RWPE2 (cell line): ENCODE data around the gene RNF2.
A peak's percentile ranks its signal among the peaks of the same experiment; 100 is the strongest.

ENCODE experiments used
- ATAC-seq: fragments of 200-7000 bp; cut with Tn5 transposase; 3 replicates; pipeline ENCODE4 v1.9.1; 2021; ENCODE audit warnings: low read depth
- DNase-seq: peaks from one replicate; pipeline ENCODE4 v3.0.0-alpha.2; 2020; ENCODE audit warnings: low spot score
- H3K27ac ChIP-seq: fragments of 450-650 bp; 2 replicates; pipeline ENCODE4 v1.5.1; 2017; ENCODE audit warnings: mild to moderate bottlenecking; ENCODE audit not compliant: poor library complexity, severe bottlenecking
- H3K27me3 ChIP-seq: fragments of 250-450 bp; sonication (Bioruptor Pico); 2 replicates; pipeline ENCODE4 v1.5.1; 2021; ENCODE audit warnings: mild to moderate bottlenecking, moderate library complexity; ENCODE audit not compliant: insufficient read depth, poor library complexity, severe bottlenecking
- H3K36me3 ChIP-seq: fragments of 250-450 bp; sonication (Bioruptor Pico); 2 replicates; pipeline ENCODE4 v1.5.1; 2020; ENCODE audit warnings: low read depth, mild to moderate bottlenecking, moderate library complexity
- H3K4me1 ChIP-seq: fragments of 250-450 bp; sonication (Bioruptor Pico); 2 replicates; pipeline ENCODE4 v1.5.1; 2021; ENCODE audit warnings: mild to moderate bottlenecking, moderate library complexity; ENCODE audit not compliant: insufficient read depth, poor library complexity, severe bottlenecking
- H3K4me3 ChIP-seq: fragments of 250-450 bp; sonication (Bioruptor Pico); 2 replicates; pipeline ENCODE4 v1.5.1; 2021; ENCODE audit warnings: mild to moderate bottlenecking, moderate library complexity; ENCODE audit not compliant: severe bottlenecking
- H3K9me3 ChIP-seq: fragments of 250-450 bp; sonication (Bioruptor Pico); 2 replicates; pipeline ENCODE4 v1.5.1; 2021; ENCODE audit warnings: mild to moderate bottlenecking, moderate library complexity; ENCODE audit not compliant: severe bottlenecking
- CTCF ChIP-seq: fragments of 450-650 bp; IDR thresholded peaks from one replicate; pipeline ENCODE4 v1.5.1; 2017; ENCODE audit warnings: mild to moderate bottlenecking, moderate library complexity; ENCODE audit not compliant: poor library complexity, severe bottlenecking

RNF2 gene

GRCh38 chr1:185015631-185016030 is 29.7 kb upstream of the RNF2 start:
- no peak for ATAC-seq
- H3K27me3 ChIP-seq = no peaks in the 10 kb centered on the region
- DNase-seq = no peak
- H3K9me3 ChIP-seq = no peaks in the 10 kb centered on the region
- no peak for TF ChIP-seq CTCF
- H3K4me3 ChIP-seq = no peak overlapping the region
- H3K4me1 ChIP-seq = peaks cover 10% of the 10 kb centered on the region
- no peaks in the 10 kb centered on the region for H3K36me3 ChIP-seq
- H3K27ac ChIP-seq = no peak overlapping the region

DNA sequence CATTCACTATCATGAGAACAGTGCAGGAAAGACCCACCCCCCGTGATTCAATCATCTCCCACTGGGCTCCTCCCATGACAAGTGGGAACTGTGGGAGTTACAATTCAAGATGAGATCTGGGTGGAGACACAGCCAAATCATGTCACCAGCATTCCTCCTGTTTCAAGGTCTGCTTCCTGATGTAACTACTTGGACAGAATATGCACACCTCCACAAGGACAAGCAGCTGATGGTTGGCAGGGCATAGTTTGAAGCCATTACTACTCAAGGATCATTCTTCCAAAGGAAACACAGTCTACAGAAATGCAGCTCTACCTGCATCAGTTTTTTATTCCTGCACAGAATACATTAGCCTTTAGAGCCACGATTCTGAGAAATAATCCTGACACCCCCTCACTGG is 28.5 kb upstream of the RNF2 start:
- ATAC-seq = no peak

DNA sequence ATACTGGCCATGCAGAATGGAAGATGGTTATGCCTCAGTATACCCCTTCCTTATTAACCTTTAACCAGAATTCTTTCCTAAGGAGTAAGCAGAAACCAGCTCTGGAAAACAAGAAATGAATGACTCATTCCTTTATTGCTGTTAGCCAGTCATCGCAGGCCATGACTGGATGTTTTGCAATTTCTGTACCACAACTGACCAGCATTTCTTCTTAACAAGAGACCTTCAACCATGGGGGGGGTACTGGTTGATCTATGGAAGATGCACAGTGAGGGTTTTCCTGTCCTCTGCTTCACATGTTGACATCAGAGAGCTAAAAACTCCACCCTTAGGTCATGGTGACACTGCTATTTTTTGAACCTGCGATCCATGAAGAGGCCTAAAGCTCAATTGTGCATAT is 28.0 kb upstream of the RNF2 start:
- peaks cover 10% of the 10 kb centered on the region for H3K4me1 ChIP-seq
- no peak overlapping the region for H3K4me3 ChIP-seq
- ATAC-seq = peak; percentile 89
- TF ChIP-seq CTCF = no peak
- H3K27ac ChIP-seq = no peak overlapping the region
- H3K9me3 ChIP-seq = no peaks in the 10 kb centered on the region
- no peaks in the 10 kb centered on the region for H3K27me3 ChIP-seq
- DNase-seq = no peak
- no peaks in the 10 kb centered on the region for H3K36me3 ChIP-seq

More for the DNA sequence above, 28.5 kb upstream of the RNF2 start:
- H3K36me3 ChIP-seq = no peaks in the 10 kb centered on the region
- no peaks in the 10 kb centered on the region for H3K27me3 ChIP-seq
- DNase-seq = no peak
- TF ChIP-seq CTCF = no peak
- no peak overlapping the region for H3K27ac ChIP-seq
- H3K4me1 ChIP-seq = peaks cover 10% of the 10 kb centered on the region
- H3K4me3 ChIP-seq = no peak overlapping the region
- no peaks in the 10 kb centered on the region for H3K9me3 ChIP-seq

- no peak overlapping the region for H3K27ac ChIP-seq
- ATAC-seq = no peak
These were observed 27.4 kb upstream of the RNF2 start for GRCh38 chr1:185017966-185018365.

More at GRCh38 chr1:185017966-185018365, 27.4 kb upstream of the RNF2 start:
- H3K27me3 ChIP-seq = no peaks in the 10 kb centered on the region
- no peaks in the 10 kb centered on the region for H3K36me3 ChIP-seq
- H3K4me3 ChIP-seq = no peak overlapping the region
- peaks cover 10% of the 10 kb centered on the region for H3K4me1 ChIP-seq
- TF ChIP-seq CTCF = no peak
- H3K9me3 ChIP-seq = no peaks in the 10 kb centered on the region
- no peak for DNase-seq
